ENCODE data around the gene FBN3.

- TF ChIP-seq, protein P1, sequence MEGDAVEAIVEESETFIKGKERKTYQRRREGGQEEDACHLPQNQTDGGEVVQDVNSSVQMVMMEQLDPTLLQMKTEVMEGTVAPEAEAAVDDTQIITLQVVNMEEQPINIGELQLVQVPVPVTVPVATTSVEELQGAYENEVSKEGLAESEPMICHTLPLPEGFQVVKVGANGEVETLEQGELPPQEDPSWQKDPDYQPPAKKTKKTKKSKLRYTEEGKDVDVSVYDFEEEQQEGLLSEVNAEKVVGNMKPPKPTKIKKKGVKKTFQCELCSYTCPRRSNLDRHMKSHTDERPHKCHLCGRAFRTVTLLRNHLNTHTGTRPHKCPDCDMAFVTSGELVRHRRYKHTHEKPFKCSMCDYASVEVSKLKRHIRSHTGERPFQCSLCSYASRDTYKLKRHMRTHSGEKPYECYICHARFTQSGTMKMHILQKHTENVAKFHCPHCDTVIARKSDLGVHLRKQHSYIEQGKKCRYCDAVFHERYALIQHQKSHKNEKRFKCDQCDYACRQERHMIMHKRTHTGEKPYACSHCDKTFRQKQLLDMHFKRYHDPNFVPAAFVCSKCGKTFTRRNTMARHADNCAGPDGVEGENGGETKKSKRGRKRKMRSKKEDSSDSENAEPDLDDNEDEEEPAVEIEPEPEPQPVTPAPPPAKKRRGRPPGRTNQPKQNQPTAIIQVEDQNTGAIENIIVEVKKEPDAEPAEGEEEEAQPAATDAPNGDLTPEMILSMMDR (IDR thresholded peaks at IDR 0.05): no peak
- TF ChIP-seq EP300 (IDR thresholded peaks at IDR 0.05) (no peak), POLR2A (IDR thresholded peaks at IDR 0.05) (no peak)
Observed at GRCh38 chr19:8023371-8023770, 126.0 kb downstream of the FBN3 start.
